PFSK-1 (cell line): ENCODE data around the gene C5orf52.

ENCODE experiments used
- FOXP2 ChIP-seq: optimal IDR thresholded peaks from 2 replicates; pipeline ENCODE3; 2011; ENCODE audit warnings: borderline replicate concordance, control low read depth, inconsistent platforms; ENCODE audit not compliant: insufficient read depth; ENCODE audit errors: extremely low read length, extremely low read depth
- POLR2AphosphoS5 ChIP-seq: IDR thresholded peaks from 2 replicates; pipeline ENCODE4 v1.6.1; 2012; ENCODE audit warnings: low read depth, mild to moderate bottlenecking, control low read depth, low read length, moderate library complexity
- SIN3A ChIP-seq: IDR thresholded peaks from 2 replicates; pipeline ENCODE4 v1.6.1; 2012; ENCODE audit warnings: mild to moderate bottlenecking, low read length, moderate library complexity, borderline replicate concordance; ENCODE audit not compliant: insufficient read depth
- TAF1 ChIP-seq: IDR thresholded peaks from 2 replicates; pipeline ENCODE4 v1.6.1; 2012; ENCODE audit warnings: low read length, control low read depth, borderline replicate concordance; ENCODE audit not compliant: insufficient read depth
- TF ChIP-seq, protein P1 (sequence below), 2 experiments: IDR thresholded peaks; 2 replicates each; pipeline versions ENCODE4 v1.6.1 to v1.8.0; 2011 to 2012; ENCODE audit warnings: low read depth in 2 of 2, low read length in 2 of 2, control low read depth in 1 of 2, inconsistent platforms in 1 of 2, mild to moderate bottlenecking in 1 of 2, moderate library complexity in 1 of 2; ENCODE audit not compliant: insufficient read depth in 1 of 2

DNA sequence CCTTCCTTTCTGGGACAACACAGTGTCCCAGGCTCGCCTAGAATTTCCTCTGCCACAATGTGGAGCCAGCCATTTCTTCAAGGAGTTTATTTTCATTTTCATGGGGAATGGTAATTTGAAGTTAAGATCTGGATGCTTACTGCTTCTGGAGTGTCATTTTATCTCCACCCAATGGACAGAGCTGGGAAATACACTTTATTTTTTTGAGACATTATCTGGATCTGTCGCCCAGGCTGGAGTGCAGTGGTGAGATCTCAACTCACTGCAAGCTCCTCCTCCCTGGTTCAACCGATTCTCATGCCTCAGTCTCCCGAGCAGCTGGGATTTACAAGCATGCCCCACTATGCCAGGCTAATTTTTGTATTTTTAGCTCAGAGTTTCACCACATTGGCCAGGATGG, 47.2 kb downstream of the C5orf52 start:
- TF ChIP-seq TAF1: no peak
- TF ChIP-seq POLR2AphosphoS5: no peak
- TF ChIP-seq, protein P1, sequence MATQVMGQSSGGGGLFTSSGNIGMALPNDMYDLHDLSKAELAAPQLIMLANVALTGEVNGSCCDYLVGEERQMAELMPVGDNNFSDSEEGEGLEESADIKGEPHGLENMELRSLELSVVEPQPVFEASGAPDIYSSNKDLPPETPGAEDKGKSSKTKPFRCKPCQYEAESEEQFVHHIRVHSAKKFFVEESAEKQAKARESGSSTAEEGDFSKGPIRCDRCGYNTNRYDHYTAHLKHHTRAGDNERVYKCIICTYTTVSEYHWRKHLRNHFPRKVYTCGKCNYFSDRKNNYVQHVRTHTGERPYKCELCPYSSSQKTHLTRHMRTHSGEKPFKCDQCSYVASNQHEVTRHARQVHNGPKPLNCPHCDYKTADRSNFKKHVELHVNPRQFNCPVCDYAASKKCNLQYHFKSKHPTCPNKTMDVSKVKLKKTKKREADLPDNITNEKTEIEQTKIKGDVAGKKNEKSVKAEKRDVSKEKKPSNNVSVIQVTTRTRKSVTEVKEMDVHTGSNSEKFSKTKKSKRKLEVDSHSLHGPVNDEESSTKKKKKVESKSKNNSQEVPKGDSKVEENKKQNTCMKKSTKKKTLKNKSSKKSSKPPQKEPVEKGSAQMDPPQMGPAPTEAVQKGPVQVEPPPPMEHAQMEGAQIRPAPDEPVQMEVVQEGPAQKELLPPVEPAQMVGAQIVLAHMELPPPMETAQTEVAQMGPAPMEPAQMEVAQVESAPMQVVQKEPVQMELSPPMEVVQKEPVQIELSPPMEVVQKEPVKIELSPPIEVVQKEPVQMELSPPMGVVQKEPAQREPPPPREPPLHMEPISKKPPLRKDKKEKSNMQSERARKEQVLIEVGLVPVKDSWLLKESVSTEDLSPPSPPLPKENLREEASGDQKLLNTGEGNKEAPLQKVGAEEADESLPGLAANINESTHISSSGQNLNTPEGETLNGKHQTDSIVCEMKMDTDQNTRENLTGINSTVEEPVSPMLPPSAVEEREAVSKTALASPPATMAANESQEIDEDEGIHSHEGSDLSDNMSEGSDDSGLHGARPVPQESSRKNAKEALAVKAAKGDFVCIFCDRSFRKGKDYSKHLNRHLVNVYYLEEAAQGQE (IDR thresholded peaks at IDR 0.05; ENCODE audit: insufficient read depth in 1 of 2, low read depth in 2 of 2, low read length in 2 of 2): no peak
- TF ChIP-seq SIN3A: no peak
- TF ChIP-seq FOXP2: no peak
